HPDE6-E6E7 (cell line): Measurements from ENCODE around the gene TIAM2.
"Not testable (repeated sequence)": the region's sequence is repeated elsewhere in the genome, so short reads cannot be mapped to it uniquely, and the experiment has no call there.

Source experiments
- DNase-seq: peaks from one replicate; pipeline ENCODE4 v3.0.0; 2011; ENCODE audit warnings: missing footprints; ENCODE audit errors: extremely low spot score

Gene TIAM2

GRCh38 chr6:155100087-155100486 is 105.0 kb downstream of the TIAM2 start:
- DNase-seq, result no peak

DNA sequence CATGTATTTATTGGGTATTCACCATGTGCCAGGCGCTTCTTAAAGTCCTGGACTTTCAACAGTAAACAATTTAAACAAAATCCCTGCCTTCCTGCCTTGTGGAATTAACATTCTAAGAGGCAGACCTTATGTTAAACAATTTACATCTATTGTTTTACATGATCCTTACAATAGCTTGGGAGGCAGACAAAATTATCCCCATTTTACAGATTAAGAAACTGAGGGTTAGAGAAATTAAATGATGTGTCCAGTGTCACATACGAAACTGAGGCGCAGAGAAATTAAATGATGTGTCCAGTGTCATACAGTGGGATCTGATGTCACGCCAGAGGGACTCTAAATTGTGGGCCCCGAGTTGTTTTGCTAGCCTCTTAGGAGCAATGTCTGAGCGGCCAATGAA is 105.5 kb downstream of the TIAM2 start:
- DNase-seq, result no peak

DNA sequence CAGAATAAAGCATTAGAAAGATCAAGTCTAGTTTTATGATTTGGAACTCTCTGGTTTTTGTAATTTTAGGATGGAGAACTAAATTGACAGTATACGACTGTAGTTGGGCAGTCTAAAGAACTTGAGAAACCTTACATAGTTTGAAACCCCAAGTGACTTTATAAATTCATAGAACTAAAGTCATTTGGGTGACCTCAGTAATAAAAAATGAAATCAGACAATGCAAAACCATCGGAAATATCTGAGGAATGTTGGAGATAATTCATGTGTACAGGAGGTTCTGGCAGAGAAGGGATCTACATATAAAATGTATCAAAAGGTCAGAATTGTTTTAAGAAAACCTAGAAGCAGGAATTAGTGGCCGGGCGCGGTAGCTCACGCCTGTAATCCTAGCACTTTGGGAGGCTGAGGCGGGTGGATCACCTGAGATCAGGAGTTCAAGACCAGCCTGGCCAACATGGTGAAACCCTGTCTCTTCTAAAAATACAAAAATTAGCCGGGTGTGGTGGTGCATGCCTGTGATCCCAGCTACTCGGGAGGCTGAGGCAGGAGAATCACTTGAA is 108.0 kb downstream of the TIAM2 start:
- not testable (repeated sequence) for DNase-seq

GRCh38 chr6:155103816-155104366 is 108.8 kb downstream of the TIAM2 start:
- DNase-seq, result no peak

GRCh38 chr6:155106456-155107115 is 111.5 kb downstream of the TIAM2 start:
- no peak for DNase-seq

- no peak for DNase-seq
Observed at GRCh38 chr6:155107432-155108069, 112.4 kb downstream of the TIAM2 start.

- DNase-seq, result no peak
Observed at GRCh38 chr6:155108070-155108820, 113.1 kb downstream of the TIAM2 start.

DNA sequence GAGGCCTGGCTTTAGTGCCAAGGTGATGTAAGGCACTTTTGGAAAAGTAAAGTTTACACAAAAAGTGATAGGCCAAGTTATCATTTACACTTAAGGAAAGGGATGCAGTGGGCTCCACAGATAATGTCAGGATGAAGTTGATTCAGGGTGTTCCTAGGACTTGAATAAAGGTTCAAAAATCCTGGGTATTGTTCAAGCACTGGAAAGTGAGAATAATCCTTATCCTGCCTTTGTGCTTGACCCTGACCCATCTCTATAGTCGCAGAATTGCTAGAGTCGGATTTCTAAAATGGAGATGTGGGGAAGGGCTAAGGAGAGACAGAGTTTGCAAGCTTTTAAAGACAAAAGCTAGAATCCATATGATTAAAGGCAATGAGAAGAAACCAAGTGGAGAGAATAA is 115.6 kb downstream of the TIAM2 start:
- no peak for DNase-seq

- no peak for DNase-seq
Observed at GRCh38 chr6:155112757-155113156, 117.6 kb downstream of the TIAM2 start.

DNA sequence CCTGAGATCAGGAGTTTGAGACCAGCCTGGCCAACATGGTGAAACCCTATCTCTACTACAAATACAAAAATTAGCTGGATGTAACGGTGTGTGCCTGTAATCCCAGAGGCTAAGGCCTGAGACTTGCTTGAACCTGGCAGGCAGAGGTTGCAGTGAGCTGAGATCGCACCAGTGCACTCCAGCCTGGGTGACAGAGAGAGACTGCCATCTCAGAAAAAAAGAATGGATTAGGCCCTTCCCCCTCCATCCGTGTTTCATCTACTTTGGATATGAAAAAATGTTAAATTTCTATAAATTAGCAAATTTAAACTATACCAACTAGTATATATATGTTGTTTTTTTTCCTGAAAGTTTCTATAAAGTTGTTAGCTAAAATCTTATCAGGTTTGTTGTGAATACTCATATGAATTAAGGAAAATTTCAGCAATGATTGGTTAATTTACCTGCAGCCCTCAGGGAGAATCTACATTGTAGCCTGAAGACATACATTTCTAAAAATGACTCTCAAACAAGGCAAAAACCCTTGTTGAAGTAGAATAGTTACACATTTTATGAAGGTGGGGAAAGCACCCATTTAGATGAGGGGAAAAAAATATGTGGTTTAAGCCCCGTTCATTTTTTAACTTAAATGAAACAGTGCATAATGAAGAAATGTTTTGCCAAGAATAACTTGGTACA is 120.9 kb downstream of the TIAM2 start:
- DNase-seq, result no peak

GRCh38 chr6:155116571-155116910 is 121.4 kb downstream of the TIAM2 start:
- no peak for DNase-seq

DNA sequence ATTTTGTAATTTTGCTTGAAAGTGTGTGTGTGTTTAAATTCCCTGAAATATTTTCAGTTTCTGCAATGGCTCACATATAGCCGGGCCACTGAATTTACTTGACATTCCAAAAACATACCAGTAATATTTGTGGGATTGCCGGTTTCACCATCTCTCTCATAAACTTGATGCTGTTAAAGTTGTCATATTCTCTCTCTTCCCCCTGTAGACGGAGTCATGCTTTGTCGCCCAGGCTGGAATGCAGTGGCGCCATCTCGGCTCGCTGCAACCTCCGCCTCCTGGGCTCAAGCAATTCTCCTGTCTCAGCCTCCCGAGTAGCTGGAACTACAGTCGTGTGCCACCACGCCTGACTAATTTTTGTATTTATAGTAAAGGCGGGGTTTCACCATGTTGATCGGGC is 122.1 kb downstream of the TIAM2 start:
- DNase-seq, result no peak

GRCh38 chr6:155117785-155118184 is 122.7 kb downstream of the TIAM2 start:
- DNase-seq, result no peak

DNA sequence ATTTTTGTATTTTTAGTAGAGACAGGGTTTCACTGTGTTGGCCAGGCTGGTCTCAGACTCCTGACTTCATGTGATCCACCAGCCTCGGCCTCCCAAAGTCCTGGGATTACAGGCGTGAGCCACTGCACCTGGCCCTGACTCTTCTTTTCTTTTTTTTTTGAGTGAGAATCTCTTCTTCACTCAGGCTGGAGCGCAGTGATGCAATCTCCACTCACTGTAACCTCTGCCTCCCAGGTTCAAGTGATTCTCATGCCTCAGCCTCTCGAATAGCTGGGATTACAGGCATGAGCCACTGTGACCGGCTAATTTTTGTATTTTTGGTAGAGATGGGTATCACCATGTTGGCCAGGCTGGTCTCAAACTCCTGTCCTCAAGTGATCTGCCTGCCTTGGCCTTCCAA is 124.1 kb downstream of the TIAM2 start:
- DNase-seq, result not testable (repeated sequence)

GRCh38 chr6:155120034-155120433 is 124.9 kb downstream of the TIAM2 start:
- no peak for DNase-seq

DNA sequence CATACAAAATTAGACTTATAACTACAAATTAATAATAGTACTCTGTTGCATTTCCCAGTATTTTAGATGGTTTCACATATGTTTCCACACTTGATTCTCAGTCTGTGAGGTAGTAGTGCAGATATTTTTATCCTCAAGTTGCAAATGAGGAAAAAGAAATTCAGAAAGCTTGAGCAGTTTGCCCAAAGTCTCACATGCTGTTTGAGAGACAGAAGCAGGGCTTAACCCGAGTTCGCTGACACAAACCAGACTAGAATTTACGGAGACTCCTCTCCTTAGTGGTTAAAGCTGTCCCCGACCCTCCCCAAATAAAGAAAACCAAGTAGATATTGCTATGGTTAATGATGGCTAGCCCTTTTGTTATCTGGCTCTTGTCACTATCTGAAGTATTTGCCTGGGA is 126.2 kb downstream of the TIAM2 start:
- DNase-seq, result no peak

- no peak for DNase-seq
Observed at GRCh38 chr6:155121699-155122098, 126.6 kb downstream of the TIAM2 start.

DNA sequence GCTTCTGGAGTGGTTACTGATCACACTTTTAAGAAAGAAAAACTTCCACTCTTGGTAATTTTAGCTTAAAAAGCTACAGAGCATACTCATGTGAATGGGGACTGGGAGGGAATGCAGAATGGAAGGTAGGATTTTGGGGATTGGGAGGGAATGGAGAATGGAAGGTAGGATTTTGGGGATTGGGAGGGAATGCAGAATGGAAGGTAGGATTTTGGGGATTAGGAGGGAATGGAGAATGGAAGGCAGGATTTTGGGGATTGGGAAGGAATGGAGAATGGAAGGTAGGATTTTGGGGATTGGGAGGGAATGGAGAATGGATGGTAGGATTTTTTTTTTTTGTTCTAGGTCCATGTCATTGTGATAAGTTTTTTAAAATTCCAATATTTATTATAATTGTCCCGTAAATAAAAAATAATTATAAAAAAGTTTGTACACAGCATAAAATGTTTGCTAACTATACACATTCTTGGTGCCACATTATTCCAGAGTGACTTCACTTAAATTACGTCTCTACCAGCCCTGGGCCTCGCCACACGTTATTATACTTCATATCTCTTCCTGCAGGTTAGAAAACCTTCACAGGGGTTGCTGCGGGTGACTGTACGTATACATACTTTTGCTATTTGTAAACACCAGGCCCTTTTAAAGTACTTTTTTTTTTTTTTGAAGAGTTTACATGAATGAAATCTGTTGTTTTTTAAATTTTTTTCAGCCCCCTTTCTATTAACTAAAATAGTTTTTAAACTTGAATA is 127.3 kb downstream of the TIAM2 start:
- no peak for DNase-seq

DNA sequence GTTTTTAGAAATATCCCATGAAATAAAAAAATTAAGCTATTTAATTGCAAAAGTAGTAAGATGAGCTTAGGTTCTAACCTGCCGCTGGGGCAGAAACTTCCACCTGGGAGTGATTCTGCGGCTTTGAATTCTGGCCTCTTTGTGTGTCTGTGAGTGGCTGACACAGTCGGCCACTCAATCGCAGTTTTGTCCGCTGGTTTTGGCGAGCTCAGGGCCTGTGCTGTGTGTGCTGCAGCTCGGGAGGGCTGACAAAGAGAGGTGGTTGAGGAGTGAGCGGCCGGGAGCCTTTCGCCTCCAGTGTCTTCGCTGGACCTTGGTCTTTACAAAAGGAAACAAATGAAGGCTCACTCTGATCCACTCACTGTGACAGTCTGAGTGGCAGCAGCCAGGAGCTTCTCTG is 128.4 kb downstream of the TIAM2 start:
- no peak for DNase-seq

- no peak for DNase-seq
Observed at GRCh38 chr6:155125906-155126305, 130.8 kb downstream of the TIAM2 start.
